Measurements from ENCODE around the gene OTOG. TPM values are rescaled to one million over a fixed set of nuclear protein-coding genes. Genes with fewer than 3 reads are reported as not detected.

The OTOG gene
- total RNA-seq, 1 experiment from 2014 or later = not detected

GRCh38 chr11:17537261-17537660, 9.8 kb upstream of the OTOG start:
- ChIA-PET POLR2A (ENCODE audit: unreplicated experiment) (no interaction called here), CTCF (no interaction called here)
- Histone ChIP-seq H2AFZ (ENCODE audit: low read length) (no peak overlapping the region), H4K20me1 (ENCODE audit: low read length) (no peaks in the 10 kb centered on the region), H3K79me2 (ENCODE audit: low read length) (no peaks in the 10 kb centered on the region), H3K27me3 (ENCODE audit: low read length) (peaks cover 44% of the 10 kb centered on the region), H3K4me2 (ENCODE audit: low read length) (no peak overlapping the region), H3K9me3 (ENCODE audit: low read length) (no peaks in the 10 kb centered on the region), H3K4me1 (ENCODE audit: insufficient read depth, low read length) (no peaks in the 10 kb centered on the region), H3K4me3 (ENCODE audit: low read length) (no peak overlapping the region), H3F3A (ENCODE audit: low read length, unreplicated experiment) (no peaks in the 10 kb centered on the region), H3K9me2 (replicated peaks; ENCODE audit: low read length) (no peaks in the 10 kb centered on the region), H3K27ac (ENCODE audit: low read length) (no peak overlapping the region), H3K36me3 (ENCODE audit: low read depth, low read length) (no peaks in the 10 kb centered on the region), H3K9ac (ENCODE audit: low read length) (no peak overlapping the region)
- no TSS peak for BruUV-seq (replicated peaks)
- intact Hi-C loops (cut with micrococcal nuclease) = no loop called here
- DNase-seq (no peak), ATAC-seq (no peak)
- TF ChIP-seq EZH2phosphoT487 (IDR thresholded peaks at IDR 0.05; ENCODE audit: borderline replicate concordance, low read length) = no peak
- no peak for TF ChIP-seq CTCF (conservative IDR thresholded peaks at IDR 0.05; ENCODE audit: low read depth, low read length)

GRCh38 chr11:17538054-17538453, 9.0 kb upstream of the OTOG start:
- TF ChIP-seq EZH2 (IDR thresholded peaks at IDR 0.05; ENCODE audit: low read length, unreplicated experiment) = no peak
- TF ChIP-seq EZH2phosphoT487 (IDR thresholded peaks at IDR 0.05; ENCODE audit: borderline replicate concordance, low read length) = no peak
- no peak for TF ChIP-seq CTCF (conservative IDR thresholded peaks at IDR 0.05; ENCODE audit: low read depth, low read length)
- DNase-seq = no peak
- no peaks in the 10 kb centered on the region for H3F3A ChIP-seq (ENCODE audit: low read length, unreplicated experiment)
- no peak for ATAC-seq
- ChIA-PET POLR2A (ENCODE audit: unreplicated experiment) (no interaction called here), CTCF (no interaction called here)
- peaks cover 40% of the 10 kb centered on the region for H3K27me3 ChIP-seq (ENCODE audit: low read length)
- H3K27ac ChIP-seq (ENCODE audit: low read length) = no peak overlapping the region
- H3K4me2 ChIP-seq (ENCODE audit: low read length) = no peak overlapping the region
- no peak overlapping the region for H2AFZ ChIP-seq (ENCODE audit: low read length)
- no TSS peak for BruUV-seq (replicated peaks)
- H3K9me3 ChIP-seq (ENCODE audit: low read length) = no peaks in the 10 kb centered on the region
- no peak overlapping the region for H3K9ac ChIP-seq (ENCODE audit: low read length)
- H4K20me1 ChIP-seq (ENCODE audit: low read length) = no peaks in the 10 kb centered on the region
- no peaks in the 10 kb centered on the region for H3K79me2 ChIP-seq (ENCODE audit: low read length)
- no peaks in the 10 kb centered on the region for H3K4me1 ChIP-seq (ENCODE audit: insufficient read depth, low read length)
- intact Hi-C loops (cut with micrococcal nuclease) = no loop called here
- no peaks in the 10 kb centered on the region for H3K36me3 ChIP-seq (ENCODE audit: low read depth, low read length)
- no peak overlapping the region for H3K4me3 ChIP-seq (ENCODE audit: low read length)
- H3K9me2 ChIP-seq (replicated peaks; ENCODE audit: low read length) = no peaks in the 10 kb centered on the region

- intact Hi-C loops (cut with micrococcal nuclease) = no loop called here
- CTCF ChIA-PET = no interaction called here
- TF ChIP-seq EZH2 (IDR thresholded peaks at IDR 0.05; ENCODE audit: low read length, unreplicated experiment) (no peak), EZH2phosphoT487 (IDR thresholded peaks at IDR 0.05; ENCODE audit: borderline replicate concordance, low read length) (no peak), CTCF (conservative IDR thresholded peaks at IDR 0.05; ENCODE audit: low read depth, low read length) (no peak)
Observed at GRCh38 chr11:17538731-17539130, 8.3 kb upstream of the OTOG start.

More at GRCh38 chr11:17538731-17539130, 8.3 kb upstream of the OTOG start:
- no peaks in the 10 kb centered on the region for H4K20me1 ChIP-seq (ENCODE audit: low read length)
- no peaks in the 10 kb centered on the region for H3K4me1 ChIP-seq (ENCODE audit: insufficient read depth, low read length)
- no peak overlapping the region for H2AFZ ChIP-seq (ENCODE audit: low read length)
- H3K36me3 ChIP-seq (ENCODE audit: low read depth, low read length) = no peaks in the 10 kb centered on the region
- no peaks in the 10 kb centered on the region for H3K79me2 ChIP-seq (ENCODE audit: low read length)
- no peaks in the 10 kb centered on the region for H3F3A ChIP-seq (ENCODE audit: low read length, unreplicated experiment)
- H3K4me3 ChIP-seq (ENCODE audit: low read length) = no peak overlapping the region
- H3K4me2 ChIP-seq (ENCODE audit: low read length) = no peak overlapping the region
- no peak overlapping the region for H3K27ac ChIP-seq (ENCODE audit: low read length)
- ATAC-seq (no peak), DNase-seq (no peak)
- H3K9ac ChIP-seq (ENCODE audit: low read length) = no peak overlapping the region
- H3K9me3 ChIP-seq (ENCODE audit: low read length) = no peaks in the 10 kb centered on the region
- BruUV-seq (replicated peaks) = no TSS peak
- H3K27me3 ChIP-seq (ENCODE audit: low read length) = peaks cover 33% of the 10 kb centered on the region
- POLR2A ChIA-PET (ENCODE audit: unreplicated experiment) = no interaction called here
- no peaks in the 10 kb centered on the region for H3K9me2 ChIP-seq (replicated peaks; ENCODE audit: low read length)
